OCI-LY1 (cell line): Measurements from ENCODE around the gene GCM1.

ENCODE experiments used
- H2AFZ ChIP-seq: fragments of 200-600 bp; sonication (generic), shearing (Covaris generic); 2 replicates; pipeline ENCODE4 v1.6.0; 2014; ENCODE audit warnings: antibody characterized with exemption, mild to moderate bottlenecking, low read length
- H3F3A ChIP-seq: fragments of 200-600 bp; sonication (generic), shearing (Covaris generic); 2 replicates; pipeline ENCODE4 v1.6.0; 2014; ENCODE audit warnings: mild to moderate bottlenecking, antibody characterized with exemption, low read length, moderate library complexity; ENCODE audit not compliant: insufficient read depth
- H3K27ac ChIP-seq: fragments of 200-600 bp; sonication (generic); 2 replicates; pipeline ENCODE4 v1.5.1; 2014; ENCODE audit warnings: low read length, mixed run types, mild to moderate bottlenecking, low read depth; ENCODE audit not compliant: poor library complexity, severe bottlenecking
- H3K27me3 ChIP-seq: fragments of 200-600 bp; sonication (generic); 2 replicates; pipeline ENCODE4 v1.6.0; 2014; ENCODE audit warnings: antibody characterized with exemption, mild to moderate bottlenecking, low read length, moderate library complexity; ENCODE audit not compliant: insufficient read depth
- H3K36me3 ChIP-seq: fragments of 200-600 bp; sonication (generic); 2 replicates; pipeline ENCODE4 v1.6.1; 2014; ENCODE audit warnings: mild to moderate bottlenecking, antibody characterized with exemption, low read length, moderate library complexity, mixed read lengths; ENCODE audit not compliant: insufficient read depth
- H3K4me1 ChIP-seq: fragments of 200-600 bp; sonication (generic); 2 replicates; pipeline ENCODE4 v1.5.1; 2014; ENCODE audit warnings: mild to moderate bottlenecking, low read length, moderate library complexity; ENCODE audit not compliant: insufficient read depth, severe bottlenecking
- H3K4me2 ChIP-seq: fragments of 200-600 bp; sonication (generic), shearing (Covaris generic); 2 replicates; pipeline ENCODE4 v1.6.1; 2014; ENCODE audit warnings: low read length
- H3K4me3 ChIP-seq: fragments of 200-600 bp; sonication (generic); 2 replicates; pipeline ENCODE4 v1.5.1; 2014; ENCODE audit warnings: low read length, low read depth, mild to moderate bottlenecking, mixed read lengths; ENCODE audit not compliant: poor library complexity, severe bottlenecking
- H3K79me2 ChIP-seq: fragments of 200-600 bp; shearing (Covaris generic); 2 replicates; pipeline ENCODE4 v1.6.1; 2016; ENCODE audit warnings: mixed run types, low read length, mixed read lengths; ENCODE audit not compliant: insufficient read depth
- H3K9ac ChIP-seq: fragments of 200-600 bp; sonication (generic), shearing (Covaris generic); 2 replicates; pipeline ENCODE4 v1.6.1; 2014; ENCODE audit warnings: mild to moderate bottlenecking, low read length, mixed read lengths
- H3K9me2 ChIP-seq: fragments of 200-600 bp; sonication (generic), shearing (Covaris generic); 2 replicates; pipeline ENCODE4 v1.6.1; 2014; ENCODE audit warnings: low read depth, mild to moderate bottlenecking, low read length, mixed read lengths
- H3K9me3 ChIP-seq: fragments of 200-600 bp; shearing (Covaris generic); 2 replicates; pipeline ENCODE4 v1.6.1; 2014; ENCODE audit warnings: low read length, mixed read lengths
- H4K20me1 ChIP-seq: fragments of 200-600 bp; sonication (generic), shearing (Covaris generic); 2 replicates; pipeline ENCODE4 v1.6.0; 2016; ENCODE audit warnings: mild to moderate bottlenecking, low read length; ENCODE audit not compliant: insufficient read depth
- CTCF ChIP-seq: fragments of 200-600 bp; sonication (generic), shearing (Covaris generic); IDR thresholded peaks from 2 replicates; pipeline ENCODE4 v1.5.1; 2017; ENCODE audit warnings: mild to moderate bottlenecking, antibody characterized with exemption, low read length, moderate library complexity, mixed read lengths
- EZH2 ChIP-seq: fragments of 200-600 bp; sonication (generic), shearing (Covaris generic); IDR thresholded peaks from 2 replicates; pipeline ENCODE4 v1.8.0; 2017; ENCODE audit warnings: borderline replicate concordance, mixed run types, mild to moderate bottlenecking, antibody characterized with exemption, low read length, moderate library complexity, mixed read lengths

GCM1 gene

GRCh38 chr6:53168516-53169267, 20.1 kb upstream of the GCM1 start:
- Histone ChIP-seq H3F3A (no peaks in the 10 kb centered on the region), H3K9me3 (no peaks in the 10 kb centered on the region; the same call in 1 of the 2 replicates), H4K20me1 (no peaks in the 10 kb centered on the region), H3K9ac (no peak overlapping the region), H3K27me3 (no peaks in the 10 kb centered on the region), H3K27ac (no peak overlapping the region), H3K79me2 (no peaks in the 10 kb centered on the region), H3K4me3 (no peak overlapping the region), H3K4me2 (no peak overlapping the region), H3K36me3 (no peaks in the 10 kb centered on the region; the same call in 1 of the 2 replicates), H3K4me1 (peaks cover 8% of the 10 kb centered on the region), H2AFZ (no peak overlapping the region), H3K9me2 (no peaks in the 10 kb centered on the region)
- TF ChIP-seq EZH2: no peak
- TF ChIP-seq CTCF: no peak

GRCh38 chr6:53165293-53165692, 16.7 kb upstream of the GCM1 start:
- Histone ChIP-seq H3K4me2 (no peak overlapping the region), H3K27ac (no peak overlapping the region), H3K9ac (no peak overlapping the region), H4K20me1 (no peaks in the 10 kb centered on the region), H3K4me3 (no peak overlapping the region), H3K9me3 (no peaks in the 10 kb centered on the region; the same call in 1 of the 2 replicates), H3K36me3 (no peaks in the 10 kb centered on the region; the same call in 1 of the 2 replicates), H3K79me2 (no peaks in the 10 kb centered on the region), H3K4me1 (no peaks in the 10 kb centered on the region), H3F3A (no peaks in the 10 kb centered on the region), H3K9me2 (no peaks in the 10 kb centered on the region), H3K27me3 (no peaks in the 10 kb centered on the region), H2AFZ (no peak overlapping the region)
- no peak for TF ChIP-seq EZH2
- TF ChIP-seq CTCF: no peak

- no peak overlapping the region for H2AFZ ChIP-seq
- H3F3A ChIP-seq: no peaks in the 10 kb centered on the region
- H3K27ac ChIP-seq: no peak overlapping the region
- TF ChIP-seq EZH2 (no peak), CTCF (no peak)
- no peaks in the 10 kb centered on the region; the same call in 1 of the 2 replicates for H3K36me3 ChIP-seq
- H3K4me2 ChIP-seq: no peak overlapping the region
- no peaks in the 10 kb centered on the region; the same call in 1 of the 2 replicates for H3K9me3 ChIP-seq
- no peaks in the 10 kb centered on the region for H3K27me3 ChIP-seq
- no peaks in the 10 kb centered on the region for H3K79me2 ChIP-seq
- no peaks in the 10 kb centered on the region for H4K20me1 ChIP-seq
- H3K4me1 ChIP-seq: no peaks in the 10 kb centered on the region
- H3K9me2 ChIP-seq: no peaks in the 10 kb centered on the region
- H3K9ac ChIP-seq: no peak overlapping the region
- no peak overlapping the region for H3K4me3 ChIP-seq
Observed at GRCh38 chr6:53162606-53163005, 14.0 kb upstream of the GCM1 start.
